OCI-LY3 (cell line): Measurements from ENCODE around the gene PPM1K.

Source experiments
- H2AFZ ChIP-seq: fragments of 200-600, 300-600 bp; shearing (Covaris generic); 2 replicates; pipeline ENCODE4 v1.6.0; 2014; ENCODE audit warnings: antibody characterized with exemption, low read depth, low read length
- H3K27ac ChIP-seq: fragments of 200-600, 300-600 bp; sonication (generic); 2 replicates; pipeline ENCODE4 v1.5.1; 2014; ENCODE audit warnings: mild to moderate bottlenecking, low read length, moderate library complexity, mixed read lengths
- H3K27me3 ChIP-seq: fragments of 200-600, 300-600 bp; sonication (generic); 2 replicates; pipeline ENCODE4 v1.6.1; 2014; ENCODE audit warnings: low read depth, low read length, mixed read lengths
- H3K36me3 ChIP-seq: fragments of 200-600, 300-600 bp; sonication (generic); replicated peaks from 2 replicates; pipeline ENCODE3; 2014; ENCODE audit warnings: low read depth, low read length, mixed read lengths
- H3K4me1 ChIP-seq: fragments of 300-600, 200-600 bp; sonication (generic); 2 replicates; pipeline ENCODE4 v1.6.1; 2014; ENCODE audit warnings: low read length, mixed read lengths
- H3K4me2 ChIP-seq: fragments of 200-600, 300-600 bp; sonication (generic); 2 replicates; pipeline ENCODE4 v1.6.1; 2014; ENCODE audit warnings: low read length, mixed read lengths
- H3K4me3 ChIP-seq: fragments of 300-600, 200-600 bp; sonication (generic); 2 replicates; pipeline ENCODE4 v1.5.1; 2014; ENCODE audit warnings: antibody characterized with exemption, mild to moderate bottlenecking, low read length, moderate library complexity
- H3K79me2 ChIP-seq: fragments of 300-600, 200-600 bp; shearing (Covaris generic); 2 replicates; pipeline ENCODE4 v1.6.1; 2014; ENCODE audit warnings: mild to moderate bottlenecking, low read length, mixed read lengths
- H3K9ac ChIP-seq: fragments of 300-600, 200-600 bp; shearing (Covaris generic); 2 replicates; pipeline ENCODE4 v1.6.0; 2014; ENCODE audit warnings: mild to moderate bottlenecking, low read length, moderate library complexity
- H3K9me3 ChIP-seq: fragments of 200-600, 300-600 bp; shearing (Covaris generic); 2 replicates; pipeline ENCODE4 v1.6.1; 2014; ENCODE audit warnings: low read length, mixed read lengths; ENCODE audit not compliant: insufficient read depth
- H4K20me1 ChIP-seq: fragments of 200-600, 300-600 bp; sonication (generic); 2 replicates; pipeline ENCODE4 v1.6.1; 2016; ENCODE audit warnings: low read length, mixed read lengths; ENCODE audit not compliant: insufficient read depth
- EZH2phosphoT487 ChIP-seq: fragments of 200-600 bp; shearing (Covaris generic); IDR thresholded peaks from 2 replicates; pipeline ENCODE4 v1.6.1; 2018; ENCODE audit warnings: antibody characterized with exemption, mixed run types, low read depth
- TF ChIP-seq, protein P1 (sequence below): fragments of 200-600, 300-600 bp; sonication (generic); IDR thresholded peaks from 2 replicates; pipeline ENCODE4 v1.5.1; 2014; ENCODE audit warnings: antibody characterized with exemption, low read length, low read depth

The PPM1K gene

GRCh38 chr4:88217169-88217568, 67.2 kb downstream of the PPM1K start:
- H3K9me3 ChIP-seq = no peaks in the 10 kb centered on the region
- no peaks in the 10 kb centered on the region for H3K27me3 ChIP-seq
- no peak overlapping the region for H3K9ac ChIP-seq
- no peak overlapping the region for H3K4me3 ChIP-seq
- no peaks in the 10 kb centered on the region for H3K79me2 ChIP-seq
- no peak overlapping the region for H3K27ac ChIP-seq
- H3K4me1 ChIP-seq = peaks cover 13% of the 10 kb centered on the region
- no peak overlapping the region for H3K4me2 ChIP-seq
- no peak overlapping the region for H2AFZ ChIP-seq
- H3K36me3 ChIP-seq = no peaks in the 10 kb centered on the region
- TF ChIP-seq EZH2phosphoT487 = no peak
- TF ChIP-seq, protein P1, sequence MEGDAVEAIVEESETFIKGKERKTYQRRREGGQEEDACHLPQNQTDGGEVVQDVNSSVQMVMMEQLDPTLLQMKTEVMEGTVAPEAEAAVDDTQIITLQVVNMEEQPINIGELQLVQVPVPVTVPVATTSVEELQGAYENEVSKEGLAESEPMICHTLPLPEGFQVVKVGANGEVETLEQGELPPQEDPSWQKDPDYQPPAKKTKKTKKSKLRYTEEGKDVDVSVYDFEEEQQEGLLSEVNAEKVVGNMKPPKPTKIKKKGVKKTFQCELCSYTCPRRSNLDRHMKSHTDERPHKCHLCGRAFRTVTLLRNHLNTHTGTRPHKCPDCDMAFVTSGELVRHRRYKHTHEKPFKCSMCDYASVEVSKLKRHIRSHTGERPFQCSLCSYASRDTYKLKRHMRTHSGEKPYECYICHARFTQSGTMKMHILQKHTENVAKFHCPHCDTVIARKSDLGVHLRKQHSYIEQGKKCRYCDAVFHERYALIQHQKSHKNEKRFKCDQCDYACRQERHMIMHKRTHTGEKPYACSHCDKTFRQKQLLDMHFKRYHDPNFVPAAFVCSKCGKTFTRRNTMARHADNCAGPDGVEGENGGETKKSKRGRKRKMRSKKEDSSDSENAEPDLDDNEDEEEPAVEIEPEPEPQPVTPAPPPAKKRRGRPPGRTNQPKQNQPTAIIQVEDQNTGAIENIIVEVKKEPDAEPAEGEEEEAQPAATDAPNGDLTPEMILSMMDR = no peak
- H4K20me1 ChIP-seq = no peaks in the 10 kb centered on the region

GRCh38 chr4:88216395-88216794, 68.0 kb downstream of the PPM1K start:
- no peaks in the 10 kb centered on the region for H4K20me1 ChIP-seq
- H3K4me2 ChIP-seq = no peak overlapping the region
- H3K4me3 ChIP-seq = no peak overlapping the region
- H3K27me3 ChIP-seq = no peaks in the 10 kb centered on the region
- no peak overlapping the region for H2AFZ ChIP-seq
- TF ChIP-seq, protein P1 = no peak
- no peak for TF ChIP-seq EZH2phosphoT487
- no peak overlapping the region for H3K27ac ChIP-seq
- H3K9ac ChIP-seq = no peak overlapping the region
- no peaks in the 10 kb centered on the region for H3K9me3 ChIP-seq
- H3K36me3 ChIP-seq = no peaks in the 10 kb centered on the region
- H3K79me2 ChIP-seq = no peaks in the 10 kb centered on the region
- H3K4me1 ChIP-seq = peaks cover 14% of the 10 kb centered on the region

DNA sequence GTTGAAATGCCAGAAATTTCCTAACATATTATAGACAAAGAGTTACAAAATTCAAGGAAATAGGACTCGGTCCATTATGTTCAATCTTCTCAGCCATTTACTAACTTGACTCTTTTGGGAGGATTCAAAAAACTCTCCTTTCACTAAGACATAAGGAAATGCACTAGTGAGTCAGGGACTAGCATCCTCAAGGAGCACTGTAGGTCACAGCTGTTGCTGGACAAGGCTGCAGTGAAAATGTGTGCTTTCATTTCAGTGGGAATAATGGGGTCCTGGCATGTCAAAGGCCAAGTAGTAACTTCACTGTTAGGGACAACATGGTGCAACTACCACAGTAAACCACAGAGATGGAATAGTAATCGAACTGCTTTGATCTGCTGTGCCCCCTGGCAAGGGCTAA, 69.0 kb downstream of the PPM1K start:
- no peak overlapping the region for H3K27ac ChIP-seq
- H4K20me1 ChIP-seq = no peaks in the 10 kb centered on the region
- H3K9me3 ChIP-seq = no peaks in the 10 kb centered on the region
- no peak overlapping the region for H2AFZ ChIP-seq
- H3K79me2 ChIP-seq = no peaks in the 10 kb centered on the region
- no peaks in the 10 kb centered on the region for H3K27me3 ChIP-seq
- H3K9ac ChIP-seq = no peak overlapping the region
- H3K36me3 ChIP-seq = no peaks in the 10 kb centered on the region
- no peak overlapping the region for H3K4me2 ChIP-seq
- no peak overlapping the region for H3K4me3 ChIP-seq
- H3K4me1 ChIP-seq = peaks cover 14% of the 10 kb centered on the region
- TF ChIP-seq, protein P1 = no peak
- no peak for TF ChIP-seq EZH2phosphoT487

DNA sequence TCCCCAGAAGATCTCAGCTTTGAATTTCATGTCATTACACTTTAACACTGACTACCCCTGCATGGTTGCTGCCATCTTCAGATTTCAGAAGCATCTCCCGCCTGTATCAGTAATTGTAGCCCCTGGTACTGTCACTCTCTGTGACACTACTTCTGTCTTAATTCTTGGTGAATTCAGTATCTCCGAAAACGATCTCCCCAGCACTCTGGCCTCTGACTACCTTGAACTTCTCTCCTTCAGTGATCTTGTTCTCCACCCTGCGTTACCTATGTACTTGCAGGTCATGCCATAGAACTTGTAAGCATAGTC, 72.2 kb downstream of the PPM1K start:
- peak overlapping the region; percentile 67 for H3K4me2 ChIP-seq
- H3K4me3 ChIP-seq = no peak overlapping the region
- H2AFZ ChIP-seq = peak overlapping the region; percentile 42; the same call in 1 of the 2 replicates
- no peaks in the 10 kb centered on the region for H3K79me2 ChIP-seq
- H3K27ac ChIP-seq = no peak overlapping the region
- H3K36me3 ChIP-seq = no peaks in the 10 kb centered on the region
- H4K20me1 ChIP-seq = no peaks in the 10 kb centered on the region
- no peak for TF ChIP-seq EZH2phosphoT487
- TF ChIP-seq, protein P1 = no peak
- no peak overlapping the region for H3K9ac ChIP-seq
- H3K27me3 ChIP-seq = no peaks in the 10 kb centered on the region
- H3K9me3 ChIP-seq = no peaks in the 10 kb centered on the region
- H3K4me1 ChIP-seq = peaks cover 12% of the 10 kb centered on the region
